HCT116 (cell line): ENCODE results near the gene ZNF524. TPM values are rescaled to one million over a fixed set of nuclear protein-coding genes. Genes with fewer than 3 reads are reported as not detected.
"Not testable (repeated sequence)": the region's sequence is repeated elsewhere in the genome, so short reads cannot be mapped to it uniquely, and the experiment has no call there.

Experiments
- ATAC-seq: fragments of 200-7000 bp; cut with Tn5 transposase; 2 replicates; pipeline ENCODE4 v1.9.1; 2020; ENCODE audit warnings: mild to moderate bottlenecking, moderate library complexity
- BruUV-seq: library from RNA; stranded (reverse); fragments of 400-500 nt; replicated peaks from 2 replicates; lab custom pipeline; 2021; lab: Mats Ljungman, UMichigan
- CTCF ChIA-PET: fragments of 300-600 bp; sonication (Branson Sonifier 250); formaldehyde crosslinking; loops from one replicate; lab custom pipeline; 2021; ENCODE audit warnings: antibody characterized with exemption; lab: Charles Lee
- POLR2A ChIA-PET: fragments of 300-600, 350-600 bp; sonication (Branson Sonifier 250); formaldehyde crosslinking; loops from one replicate; lab custom pipeline; 2021; ENCODE audit warnings: antibody characterized with exemption; lab: Charles Lee
- RAD21 ChIA-PET, 2 experiments: fragments of 300-600 bp; sonication (Branson Sonifier 250); formaldehyde crosslinking; loops; one replicate each; lab custom pipeline; 2023; ENCODE audit warnings: low total read pairs in 2 of 2; ENCODE audit not compliant: uncharacterized antibody in 2 of 2, unreplicated experiment in 2 of 2, low non-redundant PET in 1 of 2; lab: Charles Lee
- DNase-seq: peaks from one replicate; pipeline ENCODE4 v3.0.0-alpha.2; 2010; ENCODE audit warnings: low read depth, low spot score
- H2AFZ ChIP-seq: fragments of 200-600 bp; shearing (Covaris generic), sonication (generic); 2 replicates; pipeline ENCODE4 v1.6.1; 2017; ENCODE audit warnings: low read depth, mixed run types, mixed read lengths, antibody characterized with exemption, low read length; ENCODE audit not compliant: poor library complexity, severe bottlenecking
- H3K27ac ChIP-seq: 2 replicates; pipeline ENCODE4 v1.5.1; 2012; ENCODE audit warnings: low read depth, low read length
- H3K27me3 ChIP-seq: fragments of 200-600 bp; sonication (generic); 2 replicates; pipeline ENCODE4 v1.6.1; 2016; ENCODE audit warnings: mixed run types, low read length, mixed read lengths; ENCODE audit not compliant: insufficient read depth
- H3K36me3 ChIP-seq, 2 experiments: fragments of 200-500 bp in 1 of 2; fragments of 200-600 bp in 1 of 2; sonication (Bioruptor generic) in 1 of 2; sonication (generic) in 1 of 2; 2 replicates each; pipeline versions ENCODE4 v1.5.1 to v1.6.1; 2014 to 2016; ENCODE audit warnings: low read length in 2 of 2, inconsistent platforms in 1 of 2, mixed read lengths in 1 of 2, mixed run types in 1 of 2; ENCODE audit not compliant: insufficient read depth in 2 of 2, control insufficient read depth in 1 of 2
- H3K4me1 ChIP-seq, 2 experiments: fragments of 200-600 bp in 1 of 2; sonication (generic) in 1 of 2; 2 replicates each; pipeline versions ENCODE4 v1.5.1 to v1.6.1; 2012 to 2017; ENCODE audit warnings: low read length in 2 of 2, inconsistent platforms in 1 of 2, mild to moderate bottlenecking in 1 of 2, mixed read lengths in 1 of 2, mixed run types in 1 of 2, moderate library complexity in 1 of 2; ENCODE audit not compliant: insufficient read depth in 2 of 2, control insufficient read depth in 1 of 2
- H3K4me2 ChIP-seq: fragments of 200-600 bp; sonication (generic); 2 replicates; pipeline ENCODE4 v1.6.1; 2017; ENCODE audit warnings: mixed run types, low read length, mixed read lengths
- H3K4me3 ChIP-seq, 2 experiments: fragments of 200-600 bp in 1 of 2; sonication (generic) in 1 of 2; replicated peaks in 1 of 2; 2 replicates each; pipeline ENCODE4 v1.5.1; 2011 to 2016; ENCODE audit warnings: low read length in 2 of 2, control low read depth in 1 of 2, low read depth in 1 of 2, mild to moderate bottlenecking in 1 of 2, mixed read lengths in 1 of 2, mixed run types in 1 of 2
- H3K79me2 ChIP-seq: fragments of 200-600 bp; sonication (generic); 2 replicates; pipeline ENCODE4 v1.6.1; 2017; ENCODE audit warnings: mild to moderate bottlenecking, mixed run types, low read length, moderate library complexity, mixed read lengths; ENCODE audit not compliant: insufficient read depth
- H3K9ac ChIP-seq: fragments of 200-600 bp; sonication (generic); 2 replicates; pipeline ENCODE4 v1.6.1; 2016; ENCODE audit warnings: low read length, mixed read lengths
- H3K9me2 ChIP-seq: fragments of 200-600 bp; sonication (generic), shearing (Covaris generic); 2 replicates; pipeline ENCODE4 v1.6.1; 2017; ENCODE audit warnings: mixed run types, mild to moderate bottlenecking, moderate library complexity; ENCODE audit not compliant: insufficient read depth
- H3K9me3 ChIP-seq, 2 experiments: fragments of 200-500 bp in 1 of 2; fragments of 200-600 bp in 1 of 2; sonication (Bioruptor generic) in 1 of 2; sonication (generic) in 1 of 2; 2 replicates each; pipeline ENCODE4 v1.6.1; 2014 to 2017; ENCODE audit warnings: low read length in 2 of 2, mixed read lengths in 2 of 2, inconsistent platforms in 1 of 2, low read depth in 1 of 2, mild to moderate bottlenecking in 1 of 2, mixed run types in 1 of 2, moderate library complexity in 1 of 2; ENCODE audit not compliant: control insufficient read depth in 1 of 2, insufficient read depth in 1 of 2
- H4K20me1 ChIP-seq: fragments of 200-600 bp; sonication (generic), shearing (Covaris generic); 2 replicates; pipeline ENCODE4 v1.6.1; 2017; ENCODE audit warnings: mixed run types, mild to moderate bottlenecking, moderate library complexity; ENCODE audit not compliant: insufficient read depth
- intact Hi-C: fragments of 100-400 bp; cut with micrococcal nuclease; formaldehyde crosslinking; loops from 2 replicates; pipeline ENCODE4 v1.10.0; 2022
- total RNA-seq: library from RNA; stranded (reverse); gene quantifications from one replicate; pipeline ENCODE4 v1.2.1, GENCODE V29; 2021; ENCODE audit not compliant: unreplicated experiment
- TF ChIP-seq, protein P1 (sequence below), 3 experiments: fragments of 200-600 bp in 1 of 3; sonication (generic) in 1 of 3; IDR thresholded peaks in 2 of 3; conservative IDR thresholded peaks in 1 of 3; 2 replicates each; pipeline ENCODE4 v1.5.1; 2012 to 2017; ENCODE audit warnings: low read depth in 2 of 3, low read length in 2 of 3, antibody characterized with exemption in 1 of 3, borderline replicate concordance in 1 of 3, control low read depth in 1 of 3, mild to moderate bottlenecking in 1 of 3, mixed read lengths in 1 of 3, mixed run types in 1 of 3, moderate library complexity in 1 of 3; ENCODE audit not compliant: insufficient read depth in 1 of 3

Gene ZNF524
- total RNA-seq, 1 experiment from 2014 or later: 17.2 TPM

DNA sequence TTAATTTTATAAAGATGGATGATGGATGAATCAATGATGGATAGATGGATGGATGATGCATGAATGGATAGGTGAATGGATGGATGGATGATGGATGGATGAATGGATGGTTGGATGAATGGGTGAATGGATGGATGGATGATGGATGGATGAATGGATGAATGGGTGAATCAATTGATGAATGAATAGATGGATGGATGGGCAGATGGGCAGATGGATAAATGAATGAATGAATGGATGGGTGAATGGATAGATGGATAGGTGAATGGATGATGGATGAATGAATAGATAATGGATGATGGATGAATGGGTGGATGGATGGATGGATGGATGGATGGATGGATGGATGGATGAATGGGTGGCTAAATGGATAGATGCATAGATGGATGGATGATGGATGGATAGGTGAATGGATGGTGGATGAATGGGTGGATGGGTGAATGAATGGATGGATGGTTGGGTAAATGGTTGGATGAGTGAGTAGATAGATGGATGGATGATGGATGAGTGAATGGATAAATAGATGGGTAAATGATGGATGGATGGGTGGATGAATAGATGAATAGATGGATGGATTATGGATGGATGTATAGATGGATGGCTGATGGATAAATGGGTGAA lies 32.3 kb upstream of the ZNF524 start:
- no TSS peak for BruUV-seq
- no peaks in the 10 kb centered on the region for H3K79me2 ChIP-seq
- no peak for DNase-seq
- no peak overlapping the region for H3K4me3 ChIP-seq
- no peaks in the 10 kb centered on the region for H4K20me1 ChIP-seq
- no peak for ATAC-seq
- no peaks in the 10 kb centered on the region for H3K9me2 ChIP-seq
- TF ChIP-seq, protein P1, sequence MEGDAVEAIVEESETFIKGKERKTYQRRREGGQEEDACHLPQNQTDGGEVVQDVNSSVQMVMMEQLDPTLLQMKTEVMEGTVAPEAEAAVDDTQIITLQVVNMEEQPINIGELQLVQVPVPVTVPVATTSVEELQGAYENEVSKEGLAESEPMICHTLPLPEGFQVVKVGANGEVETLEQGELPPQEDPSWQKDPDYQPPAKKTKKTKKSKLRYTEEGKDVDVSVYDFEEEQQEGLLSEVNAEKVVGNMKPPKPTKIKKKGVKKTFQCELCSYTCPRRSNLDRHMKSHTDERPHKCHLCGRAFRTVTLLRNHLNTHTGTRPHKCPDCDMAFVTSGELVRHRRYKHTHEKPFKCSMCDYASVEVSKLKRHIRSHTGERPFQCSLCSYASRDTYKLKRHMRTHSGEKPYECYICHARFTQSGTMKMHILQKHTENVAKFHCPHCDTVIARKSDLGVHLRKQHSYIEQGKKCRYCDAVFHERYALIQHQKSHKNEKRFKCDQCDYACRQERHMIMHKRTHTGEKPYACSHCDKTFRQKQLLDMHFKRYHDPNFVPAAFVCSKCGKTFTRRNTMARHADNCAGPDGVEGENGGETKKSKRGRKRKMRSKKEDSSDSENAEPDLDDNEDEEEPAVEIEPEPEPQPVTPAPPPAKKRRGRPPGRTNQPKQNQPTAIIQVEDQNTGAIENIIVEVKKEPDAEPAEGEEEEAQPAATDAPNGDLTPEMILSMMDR (IDR thresholded peaks at IDR 0.05 in 2 of 3, conservative IDR thresholded peaks at IDR 0.05 in 1 of 3; ENCODE audit: borderline replicate concordance in 1 of 3, insufficient read depth in 1 of 3, low read depth in 2 of 3, low read length in 2 of 3): no peak
- ChIA-PET RAD21 (no interaction called here), POLR2A (no interaction called here), CTCF (no interaction called here)
- no peaks in the 10 kb centered on the region for H3K9me3 ChIP-seq
- no peaks in the 10 kb centered on the region for H3K27me3 ChIP-seq
- intact Hi-C loops: no loop called here
- H3K9ac ChIP-seq: no peak overlapping the region
- no peak overlapping the region for H2AFZ ChIP-seq
- H3K27ac ChIP-seq: no peak overlapping the region
- H3K4me2 ChIP-seq: no peak overlapping the region
- no peaks in the 10 kb centered on the region for H3K4me1 ChIP-seq
- no peaks in the 10 kb centered on the region for H3K36me3 ChIP-seq

DNA sequence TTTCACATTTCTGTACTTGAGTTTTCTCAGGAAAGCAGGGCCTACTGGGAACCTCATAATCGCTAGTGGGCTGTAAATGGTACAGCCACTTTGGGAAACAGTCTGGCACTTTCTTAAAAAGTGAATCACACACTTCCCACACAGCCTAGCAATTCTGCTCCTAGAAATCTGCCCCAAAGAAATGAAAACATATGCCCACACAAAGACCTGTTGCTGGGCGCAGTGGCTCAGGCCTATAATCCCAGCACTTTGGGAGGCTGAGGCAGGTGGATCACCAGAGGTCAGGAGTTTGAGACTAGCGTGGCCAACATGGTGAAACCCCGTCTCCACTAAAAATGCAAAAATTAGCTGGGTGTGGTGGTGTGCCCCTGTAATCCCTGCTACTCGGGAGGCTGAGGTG lies 30.6 kb upstream of the ZNF524 start:
- H3K4me2 ChIP-seq, intact Hi-C loops, H3K27me3 ChIP-seq, H3K79me2 ChIP-seq, RAD21 ChIA-PET, POLR2A ChIA-PET, DNase-seq, H4K20me1 ChIP-seq, H3K9me3 ChIP-seq, H3K4me1 ChIP-seq, ATAC-seq, H3K27ac ChIP-seq, H3K9me2 ChIP-seq, BruUV-seq, H3K36me3 ChIP-seq, H2AFZ ChIP-seq, CTCF ChIA-PET, H3K4me3 ChIP-seq, H3K9ac ChIP-seq: not testable (repeated sequence)

DNA sequence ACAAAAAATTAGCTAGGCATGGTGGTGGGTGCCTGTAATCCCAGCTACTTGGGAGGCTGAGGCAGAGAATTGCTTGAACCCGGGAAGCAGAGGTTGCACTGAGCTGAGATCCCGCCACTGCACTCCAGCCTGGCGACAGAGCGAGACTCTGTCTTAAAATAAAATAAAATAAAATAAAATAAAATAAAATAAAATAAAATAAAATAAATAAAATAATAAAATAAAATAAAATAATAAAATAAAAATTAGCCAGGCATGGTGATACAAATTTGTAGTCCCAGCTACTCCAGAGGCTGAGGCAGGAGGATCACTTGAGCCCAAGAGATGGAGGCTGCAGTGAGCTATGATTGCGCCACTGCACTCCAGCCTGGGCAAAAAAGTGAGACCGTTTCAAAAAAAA lies 26.2 kb upstream of the ZNF524 start:
- CTCF ChIA-PET, BruUV-seq: not testable (repeated sequence)

More for the DNA sequence above, 26.2 kb upstream of the ZNF524 start:
- H3K79me2 ChIP-seq, RAD21 ChIA-PET, H4K20me1 ChIP-seq, H3K4me1 ChIP-seq, H3K9ac ChIP-seq, H3K27ac ChIP-seq, ATAC-seq, H3K36me3 ChIP-seq, H3K27me3 ChIP-seq, intact Hi-C loops, H2AFZ ChIP-seq, H3K9me3 ChIP-seq, H3K4me2 ChIP-seq, H3K9me2 ChIP-seq, DNase-seq, H3K4me3 ChIP-seq: not testable (repeated sequence)
- POLR2A ChIA-PET: interaction anchor here (2.1 kb wide), 1 partner anchor 25 kb away, joined by 6 read pairs; the partner anchor contains the start of gene FIZ1
